Lower leg skin (tissue), 3 donors: ENCODE measurements around the gene PRDM11.

Experiments used
- CTCF ChIP-seq, 3 donors: fragments of 450-650 bp; IDR thresholded peaks; one replicate each; pipeline ENCODE4 v1.5.1; 2016; ENCODE audit warnings: antibody characterized with exemption in 3 of 3, mild to moderate bottlenecking in 3 of 3, moderate library complexity in 2 of 3
- POLR2A ChIP-seq, 2 donors: fragments of 450-650 bp; IDR thresholded peaks; one replicate each; pipeline ENCODE4 v1.6.1; 2016 to 2017; ENCODE audit warnings: antibody characterized with exemption in 2 of 2, mild to moderate bottlenecking in 1 of 2, moderate library complexity in 1 of 2

- TF ChIP-seq POLR2A (IDR thresholded peaks at IDR 0.05) (no peak), CTCF (IDR thresholded peaks at IDR 0.05) (no peak)
These were observed 1.4 kb upstream of the PRDM11 start for GRCh38 chr11:45145083-45145378.
